GM18870 (cell line): Measurements from ENCODE around the gene SLC9A3.

ENCODE experiments used
- ATAC-seq: cut with Tn5 transposase; IDR thresholded peaks from one replicate; pipeline ENCODE4 v1.9.1; 2021; ENCODE audit warnings: moderate library complexity; ENCODE audit not compliant: unreplicated experiment

SLC9A3 gene

GRCh38 chr5:539469-540070, 15.3 kb upstream of the SLC9A3 start:
- ATAC-seq, result no peak

- ATAC-seq, result no peak
These were observed 14.7 kb upstream of the SLC9A3 start for GRCh38 chr5:538801-539468.

GRCh38 chr5:538271-538771, 14.1 kb upstream of the SLC9A3 start:
- ATAC-seq, result no peak

- ATAC-seq, result no peak
These were observed 13.4 kb upstream of the SLC9A3 start for GRCh38 chr5:537621-538071.

GRCh38 chr5:537098-537497, 12.8 kb upstream of the SLC9A3 start:
- no peak for ATAC-seq

- no peak for ATAC-seq
These were observed 11.8 kb upstream of the SLC9A3 start for GRCh38 chr5:535846-536698.

GRCh38 chr5:534743-535671, 10.8 kb upstream of the SLC9A3 start:
- ATAC-seq, result no peak

- ATAC-seq, result no peak
These were observed 9.9 kb upstream of the SLC9A3 start for GRCh38 chr5:533955-534742.

- no peak for ATAC-seq
These were observed 9.2 kb upstream of the SLC9A3 start for GRCh38 chr5:533243-533954.

- ATAC-seq, result no peak
These were observed 8.4 kb upstream of the SLC9A3 start for GRCh38 chr5:532521-533242.

- ATAC-seq, result no peak
These were observed 7.6 kb upstream of the SLC9A3 start for GRCh38 chr5:531749-532315.

- no peak for ATAC-seq
These were observed 7.0 kb upstream of the SLC9A3 start for GRCh38 chr5:531101-531748.

GRCh38 chr5:530001-530955, 6.0 kb upstream of the SLC9A3 start:
- no peak for ATAC-seq

GRCh38 chr5:528629-529511, 4.6 kb upstream of the SLC9A3 start:
- no peak for ATAC-seq
